GM12878 (cell line): ENCODE measurements around the gene TRAPPC3L. TPM values are rescaled to one million over a fixed set of nuclear protein-coding genes. Genes with fewer than 3 reads are reported as not detected.

Experiments
- ATAC-seq: fragments of 200-7000 bp; cut with Tn5 transposase; 3 replicates; pipeline ENCODE4 v1.9.1; 2020; ENCODE audit warnings: mild to moderate bottlenecking, moderate library complexity
- Bru-seq: library from RNA; stranded (reverse); fragments of 400-500 nt; gene quantifications from one replicate; lab custom pipeline; 2021; lab: Mats Ljungman, UMichigan
- BruChase-seq, 2 experiments: library from RNA; stranded (reverse); fragments of 400-500 nt; gene quantifications; one replicate each; lab custom pipeline; 2021; lab: Mats Ljungman, UMichigan
- BruUV-seq: library from RNA; stranded (reverse); fragments of 400-500 nt; replicated peaks from 2 replicates; lab custom pipeline; 2021; lab: Mats Ljungman, UMichigan
- CTCF ChIA-PET: fragments of 300-600 bp; sonication (Branson Sonifier 250); formaldehyde crosslinking; extraction: SDS; loops from one replicate; lab custom pipeline; 2021; ENCODE audit warnings: inconsistent platforms; lab: Yijun Ruan, JAX
- POLR2A ChIA-PET: fragments of 350-600 bp; formaldehyde crosslinking; extraction: SDS; loops from one replicate; lab custom pipeline; 2021; ENCODE audit warnings: inconsistent platforms; lab: Charles Lee
- RAD21 ChIA-PET: fragments of 300-600 bp; sonication (Branson Sonifier 250); formaldehyde crosslinking; loops from one replicate; lab custom pipeline; 2023; ENCODE audit warnings: antibody characterized with exemption; ENCODE audit not compliant: unreplicated experiment; lab: Charles Lee
- SMC1A ChIA-PET: fragments of 300-600 bp; sonication (Branson Sonifier 250); formaldehyde crosslinking; loops from one replicate; lab custom pipeline; 2023; ENCODE audit not compliant: unreplicated experiment, uncharacterized antibody; lab: Charles Lee
- DNase-seq: peaks from one replicate; pipeline ENCODE4 v3.0.0-alpha.2; 2011; ENCODE audit warnings: low read depth, low spot score
- FAIRE-seq: peaks from 3 replicates; lab custom pipeline; 2011; peaks lifted over from hg19 to GRCh38; lab: Jason Lieb, UNC
- H2AFZ ChIP-seq: 2 replicates; pipeline ENCODE4 v1.6.0; 2011; ENCODE audit warnings: low read depth, low read length, control low read depth; ENCODE audit not compliant: control insufficient read depth
- H3K27ac ChIP-seq: 2 replicates; pipeline ENCODE4 v1.5.1; 2011; ENCODE audit warnings: control low read depth; ENCODE audit not compliant: control insufficient read depth, insufficient read depth
- H3K27me3 ChIP-seq, 2 experiments: replicated peaks in 1 of 2; 2 replicates each; pipeline versions ENCODE4 v1.6.0 to v1.6.1; 2011; ENCODE audit warnings: low read length in 1 of 2; ENCODE audit not compliant: control insufficient read depth in 2 of 2, insufficient read depth in 2 of 2
- H3K36me3 ChIP-seq, 2 experiments: 2 replicates each; pipeline ENCODE4 v1.5.1; 2011; ENCODE audit warnings: low read length in 1 of 2; ENCODE audit not compliant: control insufficient read depth in 2 of 2, insufficient read depth in 2 of 2
- H3K4me1 ChIP-seq: 2 replicates; pipeline ENCODE4 v1.6.1; 2011; ENCODE audit warnings: mild to moderate bottlenecking, low read length, moderate library complexity, mixed read lengths; ENCODE audit not compliant: control insufficient read depth, insufficient read depth
- H3K4me2 ChIP-seq: 2 replicates; pipeline ENCODE4 v1.6.0; 2011; ENCODE audit warnings: control low read depth; ENCODE audit not compliant: control insufficient read depth, insufficient read depth
- H3K4me3 ChIP-seq: fragments of 200-600 bp; sonication (generic); 2 replicates; pipeline ENCODE4 v1.5.1; 2016
- H3K79me2 ChIP-seq: 2 replicates; pipeline ENCODE4 v1.6.0; 2011; ENCODE audit warnings: low read length; ENCODE audit not compliant: control insufficient read depth, insufficient read depth
- H3K9ac ChIP-seq: 2 replicates; pipeline ENCODE4 v1.8.0; 2011; ENCODE audit warnings: low read length, control low read depth, mixed read lengths; ENCODE audit not compliant: control insufficient read depth, insufficient read depth
- H3K9me3 ChIP-seq: replicated peaks from 3 replicates; pipeline ENCODE4 v1.5.1; 2011; ENCODE audit warnings: mild to moderate bottlenecking, low read length; ENCODE audit not compliant: control insufficient read depth, insufficient read depth
- H4K20me1 ChIP-seq: 2 replicates; pipeline ENCODE4 v1.6.0; 2011; ENCODE audit not compliant: control insufficient read depth, insufficient read depth
- BACH1 ChIP-seq: fragments of 450-650 bp; IDR thresholded peaks from 2 replicates; pipeline ENCODE4 v1.6.1; 2017; ENCODE audit warnings: mild to moderate bottlenecking, borderline replicate concordance
- CHD4 ChIP-seq: fragments of 200-600 bp; sonication (generic); IDR thresholded peaks from 2 replicates; pipeline ENCODE4 v1.6.1; 2016; ENCODE audit warnings: mild to moderate bottlenecking
- CUX1 ChIP-seq: IDR thresholded peaks from 2 replicates; pipeline ENCODE4 v1.6.1; 2012; ENCODE audit warnings: improper control_type of control experiment, low read depth, low read length; ENCODE audit not compliant: insufficient replicate concordance
- JUND ChIP-seq: IDR thresholded peaks from 2 replicates; pipeline ENCODE4 v1.6.1; 2012; ENCODE audit warnings: low read depth, mild to moderate bottlenecking, low read length, improper control_type of control experiment, moderate library complexity
- KLF5 ChIP-seq: fragments of 450-650 bp; IDR thresholded peaks from 2 replicates; pipeline ENCODE4 v1.6.1; 2014; ENCODE audit warnings: mild to moderate bottlenecking; ENCODE audit not compliant: partially characterized antibody
- MEF2B ChIP-seq: fragments of 450-650 bp; IDR thresholded peaks from 2 replicates; pipeline ENCODE4 v1.6.1; 2018; ENCODE audit warnings: mild to moderate bottlenecking, moderate library complexity; ENCODE audit not compliant: partially characterized antibody, poor library complexity, severe bottlenecking
- MLLT1 ChIP-seq: fragments of 450-650 bp; IDR thresholded peaks from 2 replicates; pipeline ENCODE4 v1.6.1; 2016; ENCODE audit warnings: mild to moderate bottlenecking
- RAD51 ChIP-seq: fragments of 450-650 bp; IDR thresholded peaks from 2 replicates; pipeline ENCODE4 v1.6.1; 2016; ENCODE audit warnings: moderate library complexity, mild to moderate bottlenecking, inconsistent platforms
- TBL1XR1 ChIP-seq: IDR thresholded peaks from 2 replicates; pipeline ENCODE4 v1.6.1; 2012; ENCODE audit warnings: low read depth, low read length, improper control_type of control experiment
- USF2 ChIP-seq: IDR thresholded peaks from 2 replicates; pipeline ENCODE4 v1.6.1; 2011; ENCODE audit warnings: low read depth, low read length, improper control_type of control experiment, borderline replicate concordance
- ZNF207 ChIP-seq: fragments of 450-650 bp; IDR thresholded peaks from 2 replicates; pipeline ENCODE4 v1.6.1; 2014; ENCODE audit warnings: antibody characterized with exemption, mild to moderate bottlenecking, borderline replicate concordance
- WGBS: methylation state at CpG from one replicate; pipeline ENCODE4 v1.1.6; 2016; ENCODE audit warnings: low lambda C conversion rate; ENCODE audit not compliant: insufficient replicate concordance, insufficient coverage; ENCODE audit errors: missing lambda C conversion rate; 5-methylcytosine and 5-hydroxymethylcytosine counted together
- in situ Hi-C: fragments of 300-500 bp; cut with MboI; formaldehyde crosslinking; loops from 9 replicates; pipeline ENCODE4 v1.14.3; 2018; ENCODE audit warnings: mixed read lengths
- intact Hi-C: fragments of 100-400 bp; cut with micrococcal nuclease; formaldehyde crosslinking; loops from one replicate; pipeline ENCODE4 v1.14.2; 2022; ENCODE audit not compliant: unreplicated experiment
- long read RNA-seq, 2 experiments: library from polyadenylated mRNA; unstranded; transcript quantifications; one replicate each; pipeline ENCODE4 v2.0.0, GENCODE V29; 2019 to 2020
- polyA minus RNA-seq, 3 experiments: library from RNA; depleted of rRNA, polyadenylated mRNA; stranded (reverse); fragments of >200 nt; gene quantifications; 2 replicates each; pipeline ENCODE4 v1.2.3, GENCODE V29; 2011
- polyA plus RNA-seq, 11 experiments: library from polyadenylated mRNA; depleted of rRNA in 4 of 11; unstranded in 6 of 11; stranded (reverse) in 5 of 11; fragments of >200 nt; fragmentation: Nextera tagmentation in 4 of 11; fragmentation: Illumina TruSeq in 1 of 11; extraction: Ambion mirVana in 4 of 11; extraction: Trizol in 1 of 11; gene quantifications; 1 replicate in 1 of 11; 2 replicates in 10 of 11; pipeline versions ENCODE4 v1.2.1 to v1.2.3, GENCODE V29; 2011 to 2016; ENCODE audit warnings: inconsistent platforms in 2 of 11, missing spikeins in 2 of 11, low read depth in 1 of 11
- total RNA-seq, 4 experiments: library from RNA; depleted of rRNA in 3 of 4; stranded (reverse); fragments of >200 nt in 3 of 4; fragmentation: Illumina TruSeq in 1 of 4; extraction: Trizol in 1 of 4; gene quantifications; 2 replicates each; pipeline versions ENCODE4 v1.2.1 to v1.2.3, GENCODE V29; 2013 to 2021

Gene TRAPPC3L
- not detected in 2 replicates for total RNA-seq (2013; cell fraction: nucleolus; rRNA removed)
- total RNA-seq (2014; rRNA removed), result not detected in 2 replicates
- total RNA-seq (2014; rRNA removed; fragmentation: Illumina TruSeq; extraction: Trizol), result not detected in 2 replicates
- total RNA-seq (2021), result not detected in 2 replicates
- not detected for polyA plus RNA-seq (2011; ENCODE audit: low read depth)
- polyA plus RNA-seq (2011; rRNA removed), result not detected in 2 replicates
- not detected in 2 replicates for polyA plus RNA-seq (2011; cell fraction: cytosol; rRNA removed)
- polyA plus RNA-seq (2011; cell fraction: nucleus; rRNA removed), result not detected in 2 replicates
- polyA plus RNA-seq (2012), result not detected in 2 replicates
- polyA plus RNA-seq (2014; fragmentation: Illumina TruSeq; extraction: Trizol), result not detected in 2 replicates
- polyA plus RNA-seq (2014; fragmentation: Nextera tagmentation; extraction: Ambion mirVana), result not detected
- polyA plus RNA-seq (2014; rRNA removed), result not detected in 2 replicates
- polyA plus RNA-seq (2016; fragmentation: Nextera tagmentation; extraction: Ambion mirVana), result not detected
- polyA minus RNA-seq (2011; rRNA and poly(A)+ RNA removed), result not detected in 2 replicates
- 1.5 TPM in 1 of 2 replicates, not detected in the other for polyA minus RNA-seq (2011; cell fraction: cytosol; rRNA and poly(A)+ RNA removed)
- not detected in 2 replicates for polyA minus RNA-seq (2011; cell fraction: nucleus; rRNA and poly(A)+ RNA removed)
- percentile 2 among the genes with signal in this experiment for Bru-seq, nascent RNA
- percentile 6 among the genes with signal in this experiment for BruChase-seq, experiment 1, labeled RNA remaining after a 6-hour chase
- percentile 5 among the genes with signal in this experiment for BruChase-seq, experiment 2, labeled RNA remaining after a 2-hour chase
- long read RNA-seq, experiment 1, result 0 reads
- long read RNA-seq, experiment 2, result 0 reads

GRCh38 chr6:116545651-116546050, at the start of gene TRAPPC3L:
Gene TRAPPC3L, minus strand, starts transcription at chr6:116545684. Its CDS starts 170 bp downstream, at chr6:116545514.
- no peak for ATAC-seq
- 53% methylated on average over 4 of the region's 4 CpGs for WGBS
- Histone ChIP-seq H4K20me1 (no peaks in the 10 kb centered on the region), H3K4me1 (no peaks in the 10 kb centered on the region), H2AFZ (no peak within 1 kb of the TSS), H3K27me3 (peaks cover 0 to 8% of the 10 kb centered on the region in 2 experiments; a peak in 1 of 4 replicates), H3K4me2 (no peak within 1 kb of the TSS), H3K9ac (no peak within 1 kb of the TSS), H3K79me2 (no peaks in the 10 kb centered on the region), H3K27ac (no peak within 1 kb of the TSS), H3K36me3 (no peaks in the 10 kb centered on the region), H3K4me3 (no peak within 1 kb of the TSS), H3K9me3 (no peaks in the 10 kb centered on the region)
- ChIA-PET RAD21 (no interaction called here), SMC1A (interaction anchor here (0.6 to 0.8 kb wide), 2 partner anchors 8 to 13 kb away, joined by 3 read pairs; no protein-coding TSS in a partner anchor), CTCF (interaction anchor here (0.8 to 1.2 kb wide), 3 partner anchors 9 to 30 kb away, joined by 3 read pairs; no protein-coding TSS in a partner anchor), POLR2A (no interaction called here)
- intact Hi-C loops (no loop called here), in situ Hi-C loops (no loop called here)
- DNase-seq, result no peak
- FAIRE-seq, result no peak
- no TSS peak for BruUV-seq
- no peak for TF ChIP-seq RAD51
- TF ChIP-seq KLF5, result no peak
- TF ChIP-seq TBL1XR1, result no peak
- TF ChIP-seq MLLT1, result no peak
- TF ChIP-seq USF2, result no peak
- TF ChIP-seq ZNF207, result no peak
- no peak for TF ChIP-seq JUND
- no peak for TF ChIP-seq MEF2B
- no peak for TF ChIP-seq CUX1
- TF ChIP-seq BACH1, result no peak
- no peak for TF ChIP-seq CHD4
